Endometrium (tissue), 2 donors: Measurements from ENCODE around the gene SBK2.
"Not testable (repeated sequence)": the region's sequence is repeated elsewhere in the genome, so short reads cannot be mapped to it uniquely, and the experiment has no call there.

Experiments
- FAIRE-seq: peaks from 2 replicates; lab custom pipeline; 2012; peaks lifted over from hg19 to GRCh38; lab: Jason Lieb, UNC
- donor health status: control.
- donor health status: control.

SBK2 gene

GRCh38 chr19:55500368-55500952, 36.5 kb downstream of the SBK2 start:
- FAIRE-seq, result no peak

DNA sequence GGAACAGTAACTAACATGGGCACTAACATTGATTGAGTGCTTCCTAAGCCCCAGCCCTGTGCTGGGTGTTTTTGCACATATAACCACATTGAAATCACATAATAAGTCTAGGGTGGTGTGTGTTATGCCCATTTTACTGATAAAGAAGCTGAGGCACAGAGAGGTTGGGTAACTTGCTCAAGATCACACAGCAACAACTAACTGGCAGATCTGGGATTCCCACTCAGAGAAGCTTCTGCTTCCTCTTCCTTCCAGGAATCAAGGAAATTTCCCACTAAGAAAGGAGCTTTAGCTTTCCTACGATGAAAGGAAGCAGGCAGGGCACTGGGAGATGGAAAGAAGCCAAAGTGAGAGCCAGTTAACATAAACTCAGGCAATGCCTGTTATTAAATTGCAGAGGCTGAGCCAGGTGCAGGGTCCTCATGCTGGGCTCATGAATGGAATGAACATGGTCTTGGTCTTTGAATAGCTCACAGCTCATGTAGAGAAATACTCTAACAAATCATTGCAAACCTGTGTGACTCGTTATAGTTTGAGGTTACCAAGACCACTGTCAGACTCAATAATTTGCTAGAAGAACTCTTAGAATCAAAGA, 38.6 kb downstream of the SBK2 start:
- FAIRE-seq, result no peak

DNA sequence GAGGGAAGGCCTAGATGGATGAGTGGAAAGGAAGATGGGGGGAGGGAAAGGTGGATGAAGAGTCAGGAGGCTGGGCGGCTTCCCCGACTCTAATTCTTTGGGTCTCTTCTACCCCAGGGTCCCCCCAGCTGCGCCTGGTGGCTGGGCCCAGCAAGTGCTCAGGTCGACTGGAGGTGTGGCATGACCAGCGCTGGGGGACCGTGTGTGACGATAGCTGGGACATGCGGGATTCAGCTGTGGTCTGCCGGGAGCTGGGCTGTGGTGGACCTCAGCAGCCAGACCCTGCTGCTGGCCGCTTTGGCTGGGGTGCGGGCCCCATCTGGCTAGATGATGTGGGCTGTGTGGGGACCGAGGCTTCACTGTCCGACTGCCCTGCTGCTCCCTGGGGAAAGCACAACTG, 39.2 kb downstream of the SBK2 start:
- no peak for FAIRE-seq

DNA sequence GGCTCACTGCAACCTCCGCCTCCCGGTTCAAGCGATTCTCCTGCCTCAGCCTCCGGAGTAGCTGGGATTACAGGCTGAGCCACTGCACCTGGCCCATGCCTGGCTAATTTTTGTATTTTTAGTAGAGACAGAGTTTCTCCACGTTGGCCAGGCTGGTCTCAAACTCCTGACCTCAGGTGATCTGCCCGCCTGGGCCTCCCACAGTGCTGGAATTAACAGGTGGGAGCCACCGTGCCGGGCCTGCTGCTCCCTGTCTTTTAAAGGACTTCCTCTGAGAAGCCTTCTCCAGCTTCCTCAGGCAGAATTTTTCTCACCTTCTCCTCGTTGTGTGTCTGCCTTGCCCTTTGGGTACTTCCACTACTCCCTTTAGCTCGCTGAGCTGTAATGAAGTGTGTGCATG, 40.1 kb downstream of the SBK2 start:
- not testable (repeated sequence) for FAIRE-seq

DNA sequence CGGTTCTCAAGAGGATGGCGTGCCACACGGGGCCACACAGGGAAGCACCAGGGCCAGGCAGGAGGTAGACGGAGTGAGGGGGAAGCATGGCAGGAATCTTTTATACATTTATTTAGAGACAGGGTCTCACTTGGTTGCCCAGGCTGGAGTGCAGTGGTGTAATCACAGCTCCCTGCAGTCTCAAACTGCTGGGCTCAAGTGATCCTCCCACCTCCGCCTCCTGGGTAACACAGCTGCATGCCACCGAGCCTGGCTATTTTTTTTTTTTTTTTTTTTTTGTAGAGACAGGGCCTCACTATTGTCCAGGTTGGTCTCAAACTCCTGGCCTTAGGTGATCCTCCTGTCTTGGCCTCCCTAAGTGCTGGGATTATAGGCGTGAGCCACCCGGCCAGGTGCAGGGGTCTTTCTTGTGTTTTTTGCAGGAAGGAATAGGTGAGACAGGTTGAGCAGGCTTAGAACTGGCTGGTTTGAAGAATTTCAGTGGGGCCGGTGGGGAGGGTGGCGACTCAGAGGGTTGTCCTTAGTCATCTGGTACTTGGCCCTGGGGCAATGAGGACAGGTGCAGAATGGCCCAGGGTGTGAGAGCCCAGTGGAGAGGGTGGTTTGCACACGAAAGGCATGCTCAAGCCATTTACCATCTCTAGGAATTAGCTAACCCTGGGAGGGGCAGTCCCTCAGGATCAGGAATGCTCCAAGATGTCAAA, 41.1 kb downstream of the SBK2 start:
- FAIRE-seq, result no peak

DNA sequence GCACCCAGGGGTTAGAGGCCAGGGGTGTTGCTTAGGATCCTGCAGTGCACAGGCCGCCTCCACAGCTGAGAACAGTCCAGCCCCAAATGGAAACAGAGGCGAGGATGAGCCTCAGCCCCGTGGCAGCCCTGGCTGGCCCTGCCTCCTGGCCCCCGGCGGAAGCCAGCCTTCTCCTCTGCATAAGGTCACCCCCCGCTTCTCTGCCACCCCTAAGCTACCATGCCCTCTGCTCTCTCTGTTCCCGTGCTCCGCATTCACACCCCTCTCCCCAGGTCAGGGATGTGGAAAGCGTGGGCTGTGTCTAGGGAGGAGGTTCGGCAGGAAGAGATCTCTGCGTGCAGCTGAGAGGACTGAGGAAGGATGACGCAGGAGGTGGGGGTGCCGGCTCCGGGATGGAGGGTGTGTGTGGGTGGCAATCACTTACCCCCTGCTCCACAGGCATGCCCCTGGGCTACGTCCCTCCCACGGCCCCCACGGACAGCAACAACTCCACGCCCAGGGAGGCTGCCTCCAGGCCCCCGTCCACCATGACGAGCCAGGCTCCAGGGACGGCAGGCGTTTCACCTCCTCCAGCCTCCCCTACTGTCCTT, 42.7 kb downstream of the SBK2 start:
- no peak for FAIRE-seq

DNA sequence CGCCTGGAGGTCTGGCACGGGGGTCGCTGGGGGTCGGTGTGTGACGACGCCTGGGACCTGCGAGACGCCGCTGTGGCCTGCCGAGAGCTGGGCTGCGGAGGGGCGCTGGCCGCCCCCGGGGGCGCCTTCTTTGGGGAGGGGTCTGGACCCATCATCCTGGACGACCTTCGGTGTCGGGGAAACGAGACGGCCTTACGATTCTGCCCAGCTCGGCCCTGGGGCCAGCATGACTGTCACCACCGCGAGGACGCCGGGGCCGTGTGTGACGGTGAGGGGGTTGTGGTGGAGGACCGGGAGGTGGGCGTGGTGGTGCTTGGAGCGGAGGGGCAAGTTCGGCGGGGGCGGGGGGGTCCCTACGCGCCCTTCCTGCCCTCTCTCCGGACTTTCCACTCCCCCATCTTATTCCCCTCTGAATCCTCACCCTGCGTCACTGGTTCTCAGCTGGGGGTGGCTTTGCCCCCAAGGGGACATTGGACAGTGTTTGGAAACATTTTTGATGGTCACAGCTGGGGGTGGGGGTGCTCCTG, 43.2 kb downstream of the SBK2 start:
- no peak for FAIRE-seq

- no peak for FAIRE-seq
Observed at GRCh38 chr19:55493052-55493644, 43.8 kb downstream of the SBK2 start.

GRCh38 chr19:55492362-55492944, 44.5 kb downstream of the SBK2 start:
- FAIRE-seq, result no peak

GRCh38 chr19:55491546-55492360, 45.2 kb downstream of the SBK2 start:
- no peak for FAIRE-seq

DNA sequence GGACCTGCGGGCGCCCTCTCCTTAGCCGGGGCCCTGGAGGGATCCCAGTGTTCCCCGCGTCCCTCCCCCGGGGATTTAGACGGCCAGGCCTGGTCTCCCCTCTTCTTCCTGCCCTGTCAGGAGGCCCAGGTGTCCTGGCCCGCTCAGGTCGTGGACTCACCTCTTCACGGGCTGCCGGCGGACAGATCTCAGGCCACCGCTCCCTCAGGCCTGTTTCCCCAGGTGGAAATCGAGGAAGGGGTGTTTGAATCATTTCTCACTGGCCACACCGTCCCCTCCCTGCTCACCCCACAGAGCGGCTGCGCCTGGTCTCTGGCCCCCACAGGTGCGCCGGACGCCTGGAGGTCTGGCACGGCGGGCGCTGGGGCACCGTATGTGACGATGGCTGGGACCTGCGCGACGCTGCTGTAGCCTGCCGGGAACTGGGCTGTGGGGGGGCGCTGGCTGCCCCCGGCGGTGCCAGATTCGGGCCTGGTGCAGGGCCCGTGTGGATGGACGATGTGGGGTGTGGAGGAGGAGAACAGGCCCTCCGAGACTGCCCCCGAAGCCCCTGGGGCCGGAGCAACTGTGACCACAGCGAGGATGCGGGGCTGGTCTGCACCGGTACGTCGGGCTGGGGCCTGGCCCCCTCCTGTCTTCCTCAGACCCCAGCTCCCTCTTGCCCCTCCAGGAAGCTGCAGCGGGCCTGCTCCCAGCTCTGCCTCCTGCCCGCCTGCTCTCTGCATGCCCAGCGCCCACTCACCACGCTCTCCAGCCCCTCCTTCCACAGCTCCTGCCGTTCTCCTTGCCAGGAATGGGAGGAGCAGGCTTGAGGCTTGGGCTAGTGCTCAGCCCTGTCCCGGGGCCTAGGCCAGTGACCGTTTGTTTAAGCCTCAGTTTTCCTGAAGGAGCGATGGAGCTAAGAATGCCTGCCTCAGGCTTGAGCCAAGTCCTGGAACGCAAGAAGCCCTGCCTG, 46.2 kb downstream of the SBK2 start:
- no peak for FAIRE-seq

DNA sequence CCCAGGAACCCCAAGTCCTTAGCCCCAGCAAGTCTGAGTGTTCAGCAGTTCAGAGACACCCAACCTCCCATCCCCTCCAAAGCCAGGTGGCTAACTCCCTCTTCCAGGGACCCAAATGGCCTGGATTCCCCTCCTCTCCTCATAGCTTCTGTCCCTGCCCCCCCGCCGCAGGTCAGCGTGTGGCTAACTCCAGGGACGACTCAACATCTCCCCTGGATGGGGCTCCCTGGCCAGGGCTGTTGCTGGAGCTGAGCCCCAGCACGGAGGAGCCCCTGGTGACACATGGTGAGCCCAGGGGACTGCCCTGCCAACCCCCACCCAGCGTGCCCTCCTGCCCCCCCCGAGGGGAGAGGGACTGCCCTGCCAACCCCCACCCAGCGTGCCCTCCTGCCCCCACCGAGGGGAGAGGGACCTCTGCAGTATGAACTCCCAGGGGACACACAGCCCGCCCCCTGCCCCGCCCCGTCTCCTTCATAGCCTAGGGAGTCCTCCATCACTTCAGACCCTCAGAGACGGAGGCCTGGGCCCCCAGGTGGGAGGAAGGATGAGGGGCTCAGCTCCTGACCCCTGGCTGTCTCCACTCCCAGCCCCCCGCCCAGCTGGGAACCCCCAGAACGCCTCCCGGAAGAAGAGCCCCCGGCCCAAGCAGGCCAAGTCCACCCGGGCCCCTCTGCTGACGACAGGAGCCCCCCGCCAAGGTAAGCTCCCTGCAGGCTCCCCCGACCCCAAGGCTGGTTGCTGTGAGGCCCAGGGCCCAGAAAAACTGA, 47.0 kb downstream of the SBK2 start:
- no peak for FAIRE-seq

- FAIRE-seq, result no peak
Observed at GRCh38 chr19:55488986-55489710, 47.8 kb downstream of the SBK2 start.

- FAIRE-seq, result no peak
Observed at GRCh38 chr19:55487924-55488687, 48.8 kb downstream of the SBK2 start, which contains the start of gene SSC5D. Gene SSC5D (plus strand): TSS chr19:55488436. CDS start chr19:55488590, 154 bp downstream.

- FAIRE-seq, result no peak
Observed at GRCh38 chr19:55486971-55487923, 49.7 kb downstream of the SBK2 start.
